Trophoblast cell (in vitro differentiated cells and primary cell): Measurements from ENCODE around the gene MDM4.

ENCODE experiments used
- DNase-seq, 2 donors: peaks; one replicate each; pipeline ENCODE4 v3.0.0-alpha.2; 2016
- H2AFZ ChIP-seq: 2 replicates; pipeline ENCODE4 v1.6.1; 2013; ENCODE audit warnings: low read length, moderate library complexity, mild to moderate bottlenecking; ENCODE audit not compliant: insufficient read depth, poor library complexity
- H2AK5ac ChIP-seq: 2 replicates; pipeline ENCODE4 v1.6.1; 2013; ENCODE audit warnings: mild to moderate bottlenecking, low read length
- H2BK120ac ChIP-seq: 2 replicates; pipeline ENCODE4 v1.6.1; 2013; ENCODE audit warnings: low read length, mild to moderate bottlenecking, moderate library complexity; ENCODE audit not compliant: insufficient read depth, poor library complexity
- H2BK12ac ChIP-seq: 2 replicates; pipeline ENCODE4 v1.6.1; 2013; ENCODE audit warnings: mild to moderate bottlenecking, low read length, moderate library complexity
- H2BK5ac ChIP-seq: 2 replicates; pipeline ENCODE4 v1.6.1; 2013; ENCODE audit warnings: low read length, low read depth, moderate library complexity, mild to moderate bottlenecking; ENCODE audit not compliant: poor library complexity
- H3K14ac ChIP-seq: 2 replicates; pipeline ENCODE4 v1.6.1; 2013; ENCODE audit warnings: mild to moderate bottlenecking, low read length
- H3K18ac ChIP-seq: 2 replicates; pipeline ENCODE4 v1.6.1; 2013; ENCODE audit warnings: mild to moderate bottlenecking, low read length
- H3K23ac ChIP-seq: 2 replicates; pipeline ENCODE4 v1.6.1; 2013; ENCODE audit warnings: low read length
- H3K27ac ChIP-seq: 2 replicates; pipeline ENCODE4 v1.5.1; 2013; ENCODE audit warnings: low read depth, mild to moderate bottlenecking, inconsistent platforms, low read length, moderate library complexity
- H3K27me3 ChIP-seq: 2 replicates; pipeline ENCODE4 v1.6.1; 2013; ENCODE audit warnings: inconsistent platforms, mild to moderate bottlenecking, low read length, moderate library complexity; ENCODE audit not compliant: insufficient read depth
- H3K36me3 ChIP-seq, 2 experiments: 1 replicate in 1 of 2; 2 replicates in 1 of 2; pipeline ENCODE4 v1.6.1; 2013; ENCODE audit warnings: low read length in 2 of 2, mild to moderate bottlenecking in 2 of 2, moderate library complexity in 1 of 2; ENCODE audit not compliant: insufficient read depth in 2 of 2, control insufficient read depth in 1 of 2
- H3K4ac ChIP-seq: 2 replicates; pipeline ENCODE4 v1.6.1; 2013; ENCODE audit warnings: low read depth, mild to moderate bottlenecking, low read length, moderate library complexity
- H3K4me1 ChIP-seq, 2 experiments: 1 replicate in 1 of 2; 2 replicates in 1 of 2; pipeline ENCODE4 v1.6.1; 2013; ENCODE audit warnings: low read length in 2 of 2, mild to moderate bottlenecking in 2 of 2, moderate library complexity in 1 of 2; ENCODE audit not compliant: insufficient read depth in 2 of 2, control insufficient read depth in 1 of 2
- H3K4me2 ChIP-seq: 2 replicates; pipeline ENCODE4 v1.6.1; 2013; ENCODE audit warnings: inconsistent platforms, mild to moderate bottlenecking, low read length, moderate library complexity
- H3K4me3 ChIP-seq: 2 replicates; pipeline ENCODE4 v1.5.1; 2013; ENCODE audit warnings: mild to moderate bottlenecking, low read depth, low read length, inconsistent platforms
- H3K79me1 ChIP-seq: one replicate; pipeline ENCODE4 v1.6.1; 2013; ENCODE audit warnings: low read length
- H3K79me2 ChIP-seq: 2 replicates; pipeline ENCODE4 v1.6.1; 2013; ENCODE audit warnings: low read length, mild to moderate bottlenecking; ENCODE audit not compliant: control insufficient read depth, insufficient read depth, poor library complexity
- H3K9ac ChIP-seq: 2 replicates; pipeline ENCODE4 v1.6.1; 2013; ENCODE audit warnings: mild to moderate bottlenecking, low read length
- H3K9me3 ChIP-seq: 2 replicates; pipeline ENCODE4 v1.6.1; 2013; ENCODE audit warnings: low read depth, mild to moderate bottlenecking, control low read depth, inconsistent platforms, low read length; ENCODE audit not compliant: insufficient read depth
- H4K12ac ChIP-seq: 2 replicates; pipeline ENCODE4 v1.6.1; 2013; ENCODE audit warnings: low read depth, mild to moderate bottlenecking, low read length, moderate library complexity
- H4K8ac ChIP-seq: 2 replicates; pipeline ENCODE4 v1.6.1; 2013; ENCODE audit warnings: low read depth, mild to moderate bottlenecking, low read length, moderate library complexity
- H4K91ac ChIP-seq: one replicate; pipeline ENCODE4 v1.6.1; 2013; ENCODE audit warnings: low read depth, mild to moderate bottlenecking, low read length, moderate library complexity
- WGBS: extraction: QIAGEN DNeasy Blood & Tissue Kit; methylation state at CpG from one replicate; pipeline ENCODE4 v1.1.7; 2013; ENCODE audit warnings: missing lambda C conversion rate; ENCODE audit not compliant: insufficient read length, insufficient coverage; ENCODE audit errors: extremely low coverage; 5-methylcytosine and 5-hydroxymethylcytosine counted together

Gene MDM4

GRCh38 chr1:204598319-204598969 is 82.2 kb downstream of the MDM4 start:
- no peak overlapping the region for H3K27ac ChIP-seq
- no peaks in the 10 kb centered on the region for H3K27me3 ChIP-seq
- no peak overlapping the region for H2BK120ac ChIP-seq
- no peak overlapping the region for H2BK12ac ChIP-seq
- H3K9ac ChIP-seq = no peak overlapping the region
- H3K4me2 ChIP-seq = no peak overlapping the region
- no peak overlapping the region for H4K91ac ChIP-seq
- no peak overlapping the region for H3K18ac ChIP-seq
- no peak overlapping the region for H2AFZ ChIP-seq
- H3K23ac ChIP-seq = no peak overlapping the region
- no peak overlapping the region for H4K8ac ChIP-seq
- no peaks in the 10 kb centered on the region for H3K9me3 ChIP-seq
- H3K4ac ChIP-seq = no peak overlapping the region
- no peak for DNase-seq
- no peaks in the 10 kb centered on the region for H3K4me1 ChIP-seq
- no CpG with 5 or more reads among the region's 4 CpGs for WGBS
- no peak overlapping the region for H4K12ac ChIP-seq
- no peak overlapping the region for H3K14ac ChIP-seq
- no peak overlapping the region for H2AK5ac ChIP-seq
- H3K4me3 ChIP-seq = no peak overlapping the region
- no peaks in the 10 kb centered on the region for H3K79me1 ChIP-seq
- no peaks in the 10 kb centered on the region for H3K79me2 ChIP-seq
- no peak overlapping the region for H2BK5ac ChIP-seq
- H3K36me3 ChIP-seq = no peaks in the 10 kb centered on the region

DNA sequence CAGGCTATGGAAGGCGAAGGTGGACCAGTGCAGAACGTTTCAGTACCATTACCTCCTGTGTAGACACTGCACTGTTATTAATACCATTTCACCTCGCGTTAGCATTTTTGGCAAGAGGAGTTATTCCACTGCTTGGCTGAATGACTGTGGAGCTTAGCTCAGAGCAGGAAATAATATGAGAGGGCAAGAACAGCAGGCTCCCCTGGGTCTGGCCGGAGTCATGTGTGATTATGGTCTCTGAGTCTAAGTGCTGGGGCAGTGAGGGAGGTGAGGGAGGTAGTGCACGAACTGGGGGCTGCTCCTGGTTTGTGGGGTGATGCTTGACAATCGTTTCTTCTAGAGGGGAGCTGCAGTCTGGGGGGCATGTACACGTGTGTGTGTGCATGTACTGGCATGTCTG is 82.9 kb downstream of the MDM4 start:
- Histone ChIP-seq H3K27me3 (no peaks in the 10 kb centered on the region), H4K91ac (no peak overlapping the region), H3K4ac (no peak overlapping the region), H3K18ac (no peak overlapping the region), H3K36me3 (no peaks in the 10 kb centered on the region), H3K27ac (no peak overlapping the region), H3K4me2 (no peak overlapping the region), H2AK5ac (no peak overlapping the region), H3K14ac (no peak overlapping the region), H3K4me3 (no peak overlapping the region), H3K9me3 (no peaks in the 10 kb centered on the region), H2BK120ac (no peak overlapping the region), H3K4me1 (no peaks in the 10 kb centered on the region), H4K12ac (no peak overlapping the region), H3K79me1 (no peaks in the 10 kb centered on the region), H4K8ac (no peak overlapping the region), H3K23ac (no peak overlapping the region), H2BK5ac (no peak overlapping the region), H2AFZ (no peak overlapping the region), H3K79me2 (no peaks in the 10 kb centered on the region), H3K9ac (no peak overlapping the region), H2BK12ac (no peak overlapping the region)
- no CpG with 5 or more reads among the region's 8 CpGs for WGBS
- DNase-seq = no peak

- Histone ChIP-seq H3K9ac (no peak overlapping the region), H4K12ac (no peak overlapping the region), H3K23ac (no peak overlapping the region), H3K18ac (no peak overlapping the region), H3K9me3 (no peaks in the 10 kb centered on the region), H4K91ac (no peak overlapping the region), H3K27me3 (no peaks in the 10 kb centered on the region), H3K4ac (no peak overlapping the region), H2BK12ac (no peak overlapping the region), H3K79me1 (no peaks in the 10 kb centered on the region), H2AFZ (no peak overlapping the region), H2BK120ac (no peak overlapping the region), H3K4me2 (no peak overlapping the region), H3K27ac (no peak overlapping the region), H3K79me2 (no peaks in the 10 kb centered on the region), H3K14ac (no peak overlapping the region), H4K8ac (no peak overlapping the region), H3K4me3 (no peak overlapping the region), H3K4me1 (no peaks in the 10 kb centered on the region), H2AK5ac (no peak overlapping the region), H3K36me3 (no peaks in the 10 kb centered on the region), H2BK5ac (no peak overlapping the region)
- DNase-seq = no peak
- no CpG with 5 or more reads among the region's 10 CpGs for WGBS
These were observed 83.4 kb downstream of the MDM4 start for GRCh38 chr1:204599596-204599995.

DNA sequence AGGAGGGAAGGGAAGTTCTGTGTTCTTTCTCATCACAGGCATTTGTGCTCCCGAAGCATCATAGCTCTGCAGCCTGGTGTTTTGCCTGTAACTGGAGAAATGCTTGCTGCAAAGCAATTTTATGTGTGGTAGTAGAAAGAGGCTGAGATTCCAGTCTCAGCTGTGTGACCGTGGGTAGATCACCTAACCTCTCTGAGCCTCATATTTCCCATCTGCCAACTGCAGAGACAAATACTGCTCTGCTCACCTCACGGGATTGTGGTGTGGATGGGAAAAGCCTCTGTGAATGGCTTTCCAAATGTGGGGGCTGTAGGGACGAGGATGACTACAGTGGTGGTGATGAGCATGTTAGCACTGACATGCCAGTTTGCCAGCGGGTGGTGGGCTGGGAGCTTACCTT is 84.0 kb downstream of the MDM4 start:
- DNase-seq = no peak
- Histone ChIP-seq H3K27me3 (no peaks in the 10 kb centered on the region), H3K9me3 (no peaks in the 10 kb centered on the region), H3K4me3 (no peak overlapping the region), H3K36me3 (no peaks in the 10 kb centered on the region), H3K4me1 (no peaks in the 10 kb centered on the region), H4K12ac (no peak overlapping the region), H2AK5ac (no peak overlapping the region), H3K23ac (no peak overlapping the region), H3K18ac (no peak overlapping the region), H3K79me1 (no peaks in the 10 kb centered on the region), H4K91ac (no peak overlapping the region), H2AFZ (no peak overlapping the region), H3K9ac (no peak overlapping the region), H3K79me2 (no peaks in the 10 kb centered on the region), H3K4me2 (no peak overlapping the region), H3K14ac (no peak overlapping the region), H3K4ac (no peak overlapping the region), H2BK5ac (no peak overlapping the region), H2BK120ac (no peak overlapping the region), H3K27ac (no peak overlapping the region), H2BK12ac (no peak overlapping the region), H4K8ac (no peak overlapping the region)
- no CpG with 5 or more reads among the region's 5 CpGs for WGBS
